Parathyroid adenoma (tissue), 2 donors: ENCODE measurements around the gene COMMD4.
"Not testable (repeated sequence)": the region's sequence is repeated elsewhere in the genome, so short reads cannot be mapped to it uniquely, and the experiment has no call there.

ENCODE experiments used
- H2AFZ ChIP-seq: fragments of 300-600 bp; sonication (generic); one replicate; pipeline ENCODE4 v1.7.0; 2017; ENCODE audit warnings: antibody characterized with exemption, mild to moderate bottlenecking
- H3K27ac ChIP-seq: fragments of 300-600 bp; sonication (generic); one replicate; pipeline ENCODE4 v1.7.0; 2017
- H3K27me3 ChIP-seq: fragments of 300-600 bp; sonication (generic); one replicate; pipeline ENCODE4 v1.7.0; 2017; ENCODE audit warnings: low read length; ENCODE audit not compliant: control insufficient read depth, insufficient read depth
- H3K36me3 ChIP-seq: fragments of 300-600 bp; sonication (generic); one replicate; pipeline ENCODE4 v1.7.0; 2017; ENCODE audit warnings: low read length; ENCODE audit not compliant: control insufficient read depth, insufficient read depth
- H3K4me1 ChIP-seq: fragments of 300-600 bp; sonication (generic); one replicate; pipeline ENCODE4 v1.7.0; 2017; ENCODE audit warnings: control low read depth
- H3K4me2 ChIP-seq: fragments of 300-600 bp; sonication (generic); one replicate; pipeline ENCODE4 v1.7.0; 2017; ENCODE audit warnings: low read length
- H3K4me3 ChIP-seq: fragments of 300-600 bp; sonication (generic); one replicate; pipeline ENCODE4 v1.7.0; 2017; ENCODE audit warnings: low read depth, low read length
- H3K79me2 ChIP-seq: fragments of 300-600 bp; sonication (generic); one replicate; pipeline ENCODE4 v1.7.0; 2017; ENCODE audit warnings: control low read depth
- H3K9ac ChIP-seq: fragments of 300-600 bp; sonication (generic); one replicate; pipeline ENCODE4 v1.7.0; 2017; ENCODE audit warnings: mild to moderate bottlenecking
- H3K9me3 ChIP-seq: fragments of 300-600 bp; sonication (generic); one replicate; pipeline ENCODE4 v1.7.0; 2017; ENCODE audit warnings: low read length; ENCODE audit not compliant: control insufficient read depth
- CTCF ChIP-seq: fragments of 300-600 bp; sonication (generic); IDR thresholded peaks from one replicate; pipeline ENCODE4 v1.7.0; 2017; ENCODE audit warnings: antibody characterized with exemption, mild to moderate bottlenecking
- donor health status: primary hyperparathyroidism.

COMMD4 gene

GRCh38 chr15:75371901-75372688 lies 36.2 kb downstream of the COMMD4 start:
- no peak for TF ChIP-seq CTCF
- no peaks in the 10 kb centered on the region for H3K9me3 ChIP-seq
- H3K79me2 ChIP-seq: no peaks in the 10 kb centered on the region
- no peak overlapping the region for H2AFZ ChIP-seq
- peaks cover 4% of the 10 kb centered on the region for H3K4me1 ChIP-seq
- H3K4me3 ChIP-seq: no peak overlapping the region
- no peaks in the 10 kb centered on the region for H3K36me3 ChIP-seq
- no peak overlapping the region for H3K4me2 ChIP-seq
- H3K27me3 ChIP-seq: no peaks in the 10 kb centered on the region
- H3K9ac ChIP-seq: no peak overlapping the region
- H3K27ac ChIP-seq: no peak overlapping the region

- no peaks in the 10 kb centered on the region for H3K27me3 ChIP-seq
- H3K9ac ChIP-seq: no peak overlapping the region
- no peaks in the 10 kb centered on the region for H3K9me3 ChIP-seq
- no peak overlapping the region for H3K27ac ChIP-seq
- H3K79me2 ChIP-seq: no peaks in the 10 kb centered on the region
- H3K4me3 ChIP-seq: no peak overlapping the region
- H3K4me2 ChIP-seq: no peak overlapping the region
- TF ChIP-seq CTCF: no peak
- no peak overlapping the region for H2AFZ ChIP-seq
- H3K36me3 ChIP-seq: no peaks in the 10 kb centered on the region
- H3K4me1 ChIP-seq: no peaks in the 10 kb centered on the region
Observed at GRCh38 chr15:75380773-75381172, 44.9 kb downstream of the COMMD4 start.

GRCh38 chr15:75383986-75384385 lies 48.1 kb downstream of the COMMD4 start:
- H3K4me3 ChIP-seq, H3K9ac ChIP-seq, H2AFZ ChIP-seq, H3K9me3 ChIP-seq, H3K27ac ChIP-seq, H3K27me3 ChIP-seq, H3K79me2 ChIP-seq, H3K4me2 ChIP-seq, H3K36me3 ChIP-seq, H3K4me1 ChIP-seq: not testable (repeated sequence)
